Measurements from ENCODE around the gene PLS3. TPM values are rescaled to one million over a fixed set of nuclear protein-coding genes. Genes with fewer than 3 reads are reported as not detected.

The PLS3 gene
- polyA plus RNA-seq (2013, experiment 1 of 2) = 22.6 TPM
- polyA plus RNA-seq (2013, experiment 2 of 2) = 23.6 TPM

GRCh38 chrX:115560978-115561604 is at the start of gene PLS3:
TSS of gene PLS3 (plus strand) at chrX:115561174. CDS start at chrX:115610251, 49,077 bp downstream.
- DNase-seq (ENCODE audit: low spot score) = peak; percentile 52
- no peak within 1 kb of the TSS for H3K14ac ChIP-seq (ENCODE audit: low read length)
- H3K23ac ChIP-seq (ENCODE audit: low read depth, low read length, poor library complexity) = no peak within 1 kb of the TSS
- no peak within 1 kb of the TSS for H2BK120ac ChIP-seq (ENCODE audit: low read depth, low read length)
- no peaks in the 10 kb centered on the region for H3K9me3 ChIP-seq (replicated peaks in 1 of 2; ENCODE audit: control insufficient read depth in 2 of 2, insufficient read depth in 1 of 2, low read depth in 1 of 2, low read length in 2 of 2)
- H3K9ac ChIP-seq (ENCODE audit: low read depth, low read length, poor library complexity) = no peak within 1 kb of the TSS
- H2AFZ ChIP-seq (ENCODE audit: low read length) = peak within 1 kb of the TSS; percentile 91
- no peak within 1 kb of the TSS for H2BK12ac ChIP-seq (ENCODE audit: low read length)
- peak within 1 kb of the TSS; percentile 64 to 90 for H3K4me3 ChIP-seq (ENCODE audit: low read length in 2 of 2)
- H3K4ac ChIP-seq (ENCODE audit: low read length) = no peak within 1 kb of the TSS
- no peaks in the 10 kb centered on the region for H3K79me1 ChIP-seq (ENCODE audit: low read depth, low read length)
- H3K27me3 ChIP-seq (ENCODE audit: control insufficient read depth in 3 of 3, insufficient read depth in 3 of 3, low read depth in 1 of 3, low read length in 3 of 3) = peaks cover 0 to 14% (median 0%) of the 10 kb centered on the region in 3 experiments
- no peak within 1 kb of the TSS for H2BK5ac ChIP-seq (ENCODE audit: low read length)
- H3K27ac ChIP-seq (replicated peaks; ENCODE audit: low read length) = no peak within 1 kb of the TSS
- peak within 1 kb of the TSS; percentile 80 for H3K18ac ChIP-seq (ENCODE audit: low read length)
- H3K4me1 ChIP-seq (ENCODE audit: control insufficient read depth in 2 of 2, insufficient read depth in 1 of 2, low read depth in 1 of 2, low read length in 2 of 2) = peaks cover 0 to 4% of the 10 kb centered on the region in 2 donors
- H4K91ac ChIP-seq (ENCODE audit: low read depth, low read length, poor library complexity) = no peak within 1 kb of the TSS
- no peak within 1 kb of the TSS for H4K8ac ChIP-seq (ENCODE audit: low read depth, low read length)
- H2AK5ac ChIP-seq (ENCODE audit: low read depth, low read length) = no peak within 1 kb of the TSS
- WGBS, 2 donors (ENCODE audit: extremely low coverage in 2 of 2, insufficient read length in 2 of 2, insufficient replicate concordance in 1 of 2) = no CpG with 5 or more reads among the region's 40 CpGs
- no peak within 1 kb of the TSS for H2BK15ac ChIP-seq (ENCODE audit: low read length)
- no peaks in the 10 kb centered on the region for H3K36me3 ChIP-seq (replicated peaks in 1 of 2; ENCODE audit: control insufficient read depth in 2 of 2, insufficient read depth in 2 of 2, low read length in 2 of 2)
- H3K4me2 ChIP-seq (ENCODE audit: insufficient read depth, low read length, poor library complexity, severe bottlenecking) = peak within 1 kb of the TSS; percentile 78

GRCh38 chrX:115518113-115518512 is 42.9 kb upstream of the PLS3 start:
- H3K18ac ChIP-seq (ENCODE audit: low read length) = no peak overlapping the region
- H3K4me1 ChIP-seq (ENCODE audit: control insufficient read depth in 2 of 2, insufficient read depth in 1 of 2, low read depth in 1 of 2, low read length in 2 of 2) = no peaks in the 10 kb centered on the region
- H2AFZ ChIP-seq (ENCODE audit: low read length) = no peak overlapping the region
- no peak overlapping the region for H2BK5ac ChIP-seq (ENCODE audit: low read length)
- no peak overlapping the region for H3K4me3 ChIP-seq (ENCODE audit: low read length in 2 of 2)
- H2BK15ac ChIP-seq (ENCODE audit: low read length) = no peak overlapping the region
- no peak overlapping the region for H3K4ac ChIP-seq (ENCODE audit: low read length)
- no peak overlapping the region for H2AK5ac ChIP-seq (ENCODE audit: low read depth, low read length)
- no peaks in the 10 kb centered on the region for H3K79me1 ChIP-seq (ENCODE audit: low read depth, low read length)
- no peak overlapping the region for H2BK120ac ChIP-seq (ENCODE audit: low read depth, low read length)
- H3K36me3 ChIP-seq (replicated peaks in 1 of 2; ENCODE audit: control insufficient read depth in 2 of 2, insufficient read depth in 2 of 2, low read length in 2 of 2) = no peaks in the 10 kb centered on the region
- no peak overlapping the region for H3K27ac ChIP-seq (replicated peaks; ENCODE audit: low read length)
- H4K8ac ChIP-seq (ENCODE audit: low read depth, low read length) = no peak overlapping the region
- whole genome bisulfite sequencing, 2 donors (ENCODE audit: extremely low coverage in 2 of 2, insufficient read length in 2 of 2, insufficient replicate concordance in 1 of 2) = no CpG with 5 or more reads among the region's 2 CpGs
- no peaks in the 10 kb centered on the region for H3K27me3 ChIP-seq (ENCODE audit: control insufficient read depth in 3 of 3, insufficient read depth in 3 of 3, low read depth in 1 of 3, low read length in 3 of 3)
- no peak overlapping the region for H3K14ac ChIP-seq (ENCODE audit: low read length)
- DNase-seq (ENCODE audit: low spot score) = no peak
- no peak overlapping the region for H2BK12ac ChIP-seq (ENCODE audit: low read length)
- no peak overlapping the region for H3K9ac ChIP-seq (ENCODE audit: low read depth, low read length, poor library complexity)
- no peak overlapping the region for H4K91ac ChIP-seq (ENCODE audit: low read depth, low read length, poor library complexity)
- no peak overlapping the region for H3K4me2 ChIP-seq (ENCODE audit: insufficient read depth, low read length, poor library complexity, severe bottlenecking)
- no peaks in the 10 kb centered on the region for H3K9me3 ChIP-seq (replicated peaks in 1 of 2; ENCODE audit: control insufficient read depth in 2 of 2, insufficient read depth in 1 of 2, low read depth in 1 of 2, low read length in 2 of 2)
- H3K23ac ChIP-seq (ENCODE audit: low read depth, low read length, poor library complexity) = no peak overlapping the region

GRCh38 chrX:115521741-115522140 is 39.2 kb upstream of the PLS3 start:
- Histone ChIP-seq H3K9me3 (replicated peaks in 1 of 2; ENCODE audit: control insufficient read depth in 2 of 2, insufficient read depth in 1 of 2, low read depth in 1 of 2, low read length in 2 of 2) (no peaks in the 10 kb centered on the region), H3K4me3 (ENCODE audit: low read length in 2 of 2) (no peak overlapping the region), H3K27ac (replicated peaks; ENCODE audit: low read length) (no peak overlapping the region), H2BK12ac (ENCODE audit: low read length) (no peak overlapping the region), H4K91ac (ENCODE audit: low read depth, low read length, poor library complexity) (no peak overlapping the region), H2BK120ac (ENCODE audit: low read depth, low read length) (no peak overlapping the region), H3K14ac (ENCODE audit: low read length) (no peak overlapping the region), H2AK5ac (ENCODE audit: low read depth, low read length) (no peak overlapping the region), H3K23ac (ENCODE audit: low read depth, low read length, poor library complexity) (no peak overlapping the region), H2BK15ac (ENCODE audit: low read length) (no peak overlapping the region), H4K8ac (ENCODE audit: low read depth, low read length) (no peak overlapping the region), H3K4me2 (ENCODE audit: insufficient read depth, low read length, poor library complexity, severe bottlenecking) (no peak overlapping the region), H3K79me1 (ENCODE audit: low read depth, low read length) (no peaks in the 10 kb centered on the region), H3K18ac (ENCODE audit: low read length) (no peak overlapping the region), H3K4me1 (ENCODE audit: control insufficient read depth in 2 of 2, insufficient read depth in 1 of 2, low read depth in 1 of 2, low read length in 2 of 2) (no peaks in the 10 kb centered on the region), H3K27me3 (ENCODE audit: control insufficient read depth in 3 of 3, insufficient read depth in 3 of 3, low read depth in 1 of 3, low read length in 3 of 3) (no peaks in the 10 kb centered on the region), H3K36me3 (replicated peaks in 1 of 2; ENCODE audit: control insufficient read depth in 2 of 2, insufficient read depth in 2 of 2, low read length in 2 of 2) (no peaks in the 10 kb centered on the region), H2BK5ac (ENCODE audit: low read length) (no peak overlapping the region), H3K9ac (ENCODE audit: low read depth, low read length, poor library complexity) (no peak overlapping the region), H2AFZ (ENCODE audit: low read length) (no peak overlapping the region), H3K4ac (ENCODE audit: low read length) (no peak overlapping the region)
- no CpG with 5 or more reads among the region's 1 CpG for WGBS, 2 donors (ENCODE audit: extremely low coverage in 2 of 2, insufficient read length in 2 of 2, insufficient replicate concordance in 1 of 2)
- DNase-seq (ENCODE audit: low spot score) = no peak

- no peaks in the 10 kb centered on the region for H3K79me1 ChIP-seq (ENCODE audit: low read depth, low read length)
- H3K14ac ChIP-seq (ENCODE audit: low read length) = no peak overlapping the region
- no peak overlapping the region for H3K9ac ChIP-seq (ENCODE audit: low read depth, low read length, poor library complexity)
- no peak overlapping the region for H3K18ac ChIP-seq (ENCODE audit: low read length)
- H3K4me3 ChIP-seq (ENCODE audit: low read length in 2 of 2) = no peak overlapping the region
- H4K8ac ChIP-seq (ENCODE audit: low read depth, low read length) = no peak overlapping the region
- H2AK5ac ChIP-seq (ENCODE audit: low read depth, low read length) = no peak overlapping the region
- no peak overlapping the region for H2BK120ac ChIP-seq (ENCODE audit: low read depth, low read length)
- H3K4me2 ChIP-seq (ENCODE audit: insufficient read depth, low read length, poor library complexity, severe bottlenecking) = no peak overlapping the region
- no peak overlapping the region for H3K27ac ChIP-seq (replicated peaks; ENCODE audit: low read length)
- no peak for DNase-seq (ENCODE audit: low spot score)
- no peak overlapping the region for H2BK5ac ChIP-seq (ENCODE audit: low read length)
- H2BK12ac ChIP-seq (ENCODE audit: low read length) = no peak overlapping the region
- no peak overlapping the region for H3K4ac ChIP-seq (ENCODE audit: low read length)
- H2AFZ ChIP-seq (ENCODE audit: low read length) = no peak overlapping the region
- no peak overlapping the region for H3K23ac ChIP-seq (ENCODE audit: low read depth, low read length, poor library complexity)
- H2BK15ac ChIP-seq (ENCODE audit: low read length) = no peak overlapping the region
- no peaks in the 10 kb centered on the region for H3K9me3 ChIP-seq (replicated peaks in 1 of 2; ENCODE audit: control insufficient read depth in 2 of 2, insufficient read depth in 1 of 2, low read depth in 1 of 2, low read length in 2 of 2)
- no peaks in the 10 kb centered on the region for H3K27me3 ChIP-seq (ENCODE audit: control insufficient read depth in 3 of 3, insufficient read depth in 3 of 3, low read depth in 1 of 3, low read length in 3 of 3)
- no peaks in the 10 kb centered on the region for H3K36me3 ChIP-seq (replicated peaks in 1 of 2; ENCODE audit: control insufficient read depth in 2 of 2, insufficient read depth in 2 of 2, low read length in 2 of 2)
- no peaks in the 10 kb centered on the region for H3K4me1 ChIP-seq (ENCODE audit: control insufficient read depth in 2 of 2, insufficient read depth in 1 of 2, low read depth in 1 of 2, low read length in 2 of 2)
- no peak overlapping the region for H4K91ac ChIP-seq (ENCODE audit: low read depth, low read length, poor library complexity)
Measured at GRCh38 chrX:115522952-115523351, 38.0 kb upstream of the PLS3 start.
